Measurements from ENCODE around the gene TRAK2.

DNA sequence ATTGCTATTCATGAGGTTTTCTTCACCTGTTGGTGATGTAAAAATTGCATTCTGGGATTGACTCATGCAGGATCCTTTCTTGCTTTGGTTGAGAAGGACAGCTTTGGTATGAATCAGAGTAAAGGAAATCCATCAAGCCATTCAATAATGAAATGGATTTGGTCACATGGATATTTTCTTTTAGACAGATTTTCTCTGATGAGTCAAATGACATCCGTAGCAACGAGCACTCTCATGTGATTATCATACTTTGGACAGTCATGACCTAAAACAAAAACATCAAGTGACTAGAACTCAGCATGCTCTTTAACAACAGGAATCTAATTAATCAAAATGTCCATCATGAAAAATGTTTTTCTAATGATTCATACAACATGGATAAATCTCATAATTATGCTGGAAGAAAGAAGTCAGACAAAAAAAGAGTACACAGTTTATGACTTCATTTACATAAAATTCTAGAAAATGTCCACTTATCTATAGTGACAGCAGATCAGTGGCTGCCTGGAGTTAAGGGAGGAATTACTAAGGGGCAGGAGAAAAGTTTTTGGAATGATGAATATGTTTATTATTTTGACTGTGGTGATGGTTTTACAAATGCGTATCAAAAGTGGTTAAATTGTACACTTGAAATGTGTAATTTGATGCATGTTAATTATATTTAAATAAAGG lies 30.7 kb downstream of the TRAK2 start:
- no peak for TF ChIP-seq FOXP2 (optimal IDR thresholded peaks at IDR 0.05; ENCODE audit: control extremely low read depth, extremely low read length, insufficient read depth)
- TF ChIP-seq EZH2 (IDR thresholded peaks at IDR 0.05) = no peak
- no peak for TF ChIP-seq POLR2AphosphoS5 (IDR thresholded peaks at IDR 0.05; ENCODE audit: borderline replicate concordance, low read depth, low read length)

All from SK-N-MC (cell line).